Prostate gland (tissue), 2 donors: ENCODE results near the gene LMOD2.

Experiments
- CTCF ChIP-seq, 4 experiments: fragments of 200-600 bp in 2 of 4; fragments of 450-650 bp in 2 of 4; sonication (generic) in 2 of 4; IDR thresholded peaks; 1 replicate in 3 of 4; 2 replicates in 1 of 4; pipeline ENCODE4 v1.5.1; 2016 to 2019; ENCODE audit warnings: antibody characterized with exemption in 4 of 4, mild to moderate bottlenecking in 2 of 4, moderate library complexity in 2 of 4
- POLR2A ChIP-seq: fragments of 450-650 bp; IDR thresholded peaks from one replicate; pipeline ENCODE4 v1.6.1; 2016; ENCODE audit warnings: antibody characterized with exemption, mild to moderate bottlenecking
- POLR2AphosphoS5 ChIP-seq: sonication (generic); formaldehyde crosslinking; IDR thresholded peaks from one replicate; pipeline ENCODE4 v1.6.1; 2017; ENCODE audit warnings: antibody characterized with exemption

- TF ChIP-seq CTCF (IDR thresholded peaks at IDR 0.05), result no peak
- TF ChIP-seq POLR2AphosphoS5, result no peak
- no peak for TF ChIP-seq POLR2A
Observed at GRCh38 chr7:123695944-123696677, 40.4 kb downstream of the LMOD2 start.
